Measurements from ENCODE around the gene WDR1. TPM values are rescaled to one million over a fixed set of nuclear protein-coding genes. Genes with fewer than 3 reads are reported as not detected.

WDR1 gene
- total and polyA plus RNA-seq, 4 experiments from 2014 or later = 295 to 348 (median 318) TPM

DNA sequence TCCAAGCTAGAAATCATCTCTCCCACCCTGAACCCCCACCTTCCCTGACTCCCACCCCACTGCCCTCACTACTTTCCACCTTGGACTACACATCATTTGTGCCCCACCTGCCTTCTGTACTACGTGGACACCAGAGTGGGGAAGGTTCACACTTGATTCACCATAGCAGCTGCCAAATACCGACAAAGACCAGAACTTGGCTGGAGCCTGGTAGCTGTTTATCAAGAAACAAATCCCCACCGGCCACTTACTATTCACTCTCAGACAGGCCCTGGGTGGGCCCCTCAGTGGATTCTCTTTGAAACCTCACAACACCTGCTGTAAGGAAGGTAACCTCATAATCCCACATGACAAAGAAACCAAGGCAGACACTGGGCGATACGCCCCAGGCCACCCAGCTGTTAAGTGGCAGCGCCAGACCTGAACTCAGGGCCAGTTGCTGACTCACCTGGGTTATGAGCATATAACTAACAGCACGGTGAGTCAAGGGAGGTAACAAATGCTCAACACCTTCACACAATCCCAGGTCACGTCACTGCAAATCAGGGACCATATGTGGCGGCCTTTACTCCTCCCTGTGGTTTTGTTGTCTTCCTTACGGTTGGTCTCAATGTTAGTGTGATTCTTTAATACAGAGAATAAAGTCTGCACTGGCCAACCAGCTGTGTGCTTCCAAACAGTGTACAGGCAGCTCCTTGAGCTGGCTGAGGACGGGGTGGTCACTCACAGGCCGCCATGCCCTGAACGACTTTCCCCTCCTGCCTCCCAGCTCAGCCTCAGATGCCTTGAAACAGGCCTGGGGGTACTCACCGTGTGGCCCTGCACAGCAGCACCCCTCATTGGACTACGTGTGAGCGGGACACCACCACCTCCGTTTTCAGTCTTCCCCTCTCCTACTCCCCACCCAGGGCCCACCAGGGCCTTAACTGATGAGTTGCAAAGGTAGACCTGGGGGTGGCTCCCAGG, 7.5 kb downstream of the WDR1 start:
- Mint-ChIP-seq H3K27me3 (no peaks in the 10 kb centered on the region), H3K4me1 (peaks cover 80 to 100% (median 94%) of the 10 kb centered on the region in 4 donors), H3K9me3 (no peaks in the 10 kb centered on the region), H3K4me3 (peak overlapping the region; percentile 61 to 82 (median 74)), H3K27ac (peak overlapping the region; percentile 92 to 99 (median 95)), H3K36me3 (peaks cover 53 to 94% of the 10 kb centered on the region in 2 donors)
- Histone ChIP-seq H3K4me3 (ENCODE audit: low read length in 2 of 2) (peak overlapping the region in 1 of 2 donors; percentile 9), H3K4me1 (ENCODE audit: insufficient read depth, low read length) (peaks cover 100% of the 10 kb centered on the region), H3K27me3 (ENCODE audit: insufficient read depth, low read length) (no peaks in the 10 kb centered on the region), H3K36me3 (ENCODE audit: insufficient read depth, low read length) (peaks cover 68% of the 10 kb centered on the region), H3K27ac (ENCODE audit: low read depth, low read length) (peak overlapping the region; percentile 74), H3K9me3 (ENCODE audit: control insufficient read depth in 1 of 2, low read length in 2 of 2) (no peaks in the 10 kb centered on the region)
- peak in 4 of 5 donors; percentile 45 to 85 (median 49) for DNase-seq
- intact Hi-C loops (cut with micrococcal nuclease) = no loop called here
- ChIA-PET CTCF (ENCODE audit: partially characterized antibody) (interaction anchor here (1.5 to 4.2 kb wide), 2 partner anchors 8 to 13 kb away, joined by 6 to 24 read pairs; no protein-coding TSS in a partner anchor), POLR2A (ENCODE audit: partially characterized antibody) (interaction anchor here (1.0 to 19.7 kb wide), 3 partner anchors 8 to 15 kb away, joined by 4 to 396 read pairs (median 49); partner anchors contain the start of gene WDR1)

DNA sequence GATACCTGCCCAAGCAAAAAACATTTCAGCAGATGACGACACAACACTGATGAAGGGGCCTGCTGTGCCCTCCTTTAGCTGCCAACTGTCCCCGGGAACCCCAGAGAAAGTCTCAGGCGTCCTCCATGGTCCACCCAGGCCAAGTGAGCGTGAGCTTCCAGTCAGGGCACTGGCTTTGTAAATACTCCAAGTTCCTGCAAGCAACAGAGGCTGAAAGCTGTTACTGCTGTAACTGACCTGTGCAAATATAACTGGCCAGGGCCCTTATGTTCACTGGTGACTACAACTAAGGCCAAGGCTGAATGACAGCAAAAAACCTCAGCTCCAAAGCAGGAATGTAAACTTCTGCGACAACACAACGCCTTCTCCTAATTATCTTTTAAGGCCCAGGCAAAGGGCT, 8.2 kb downstream of the WDR1 start:
- H3K27ac ChIP-seq (ENCODE audit: low read depth, low read length) = peak overlapping the region; percentile 74
- ChIA-PET POLR2A (ENCODE audit: partially characterized antibody) (interaction anchor here (1.0 to 19.7 kb wide), 3 partner anchors 9 to 15 kb away, joined by 4 to 396 read pairs (median 49); partner anchors contain the start of gene WDR1), CTCF (ENCODE audit: partially characterized antibody) (interaction anchor here (1.5 to 4.2 kb wide), 3 partner anchors 9 to 24 kb away, joined by 3 to 24 read pairs (median 6); no protein-coding TSS in a partner anchor)
- H3K9me3 ChIP-seq (ENCODE audit: control insufficient read depth in 1 of 2, low read length in 2 of 2) = no peaks in the 10 kb centered on the region
- no peak overlapping the region for H3K4me3 ChIP-seq (ENCODE audit: low read length in 2 of 2)
- no peaks in the 10 kb centered on the region for H3K9me3 Mint-ChIP-seq
- peak overlapping the region in 7 of 8 donors; percentile 61 to 82 (median 74) for H3K4me3 Mint-ChIP-seq
- peaks cover 98% of the 10 kb centered on the region for H3K4me1 ChIP-seq (ENCODE audit: insufficient read depth, low read length)
- peak overlapping the region; percentile 92 to 99 (median 94) for H3K27ac Mint-ChIP-seq
- no peaks in the 10 kb centered on the region for H3K27me3 ChIP-seq (ENCODE audit: insufficient read depth, low read length)
- no peaks in the 10 kb centered on the region for H3K27me3 Mint-ChIP-seq
- H3K36me3 ChIP-seq (ENCODE audit: insufficient read depth, low read length) = peaks cover 61% of the 10 kb centered on the region
- DNase-seq = no peak
- peaks cover 46 to 91% of the 10 kb centered on the region in 2 donors for H3K36me3 Mint-ChIP-seq
- intact Hi-C loops (cut with micrococcal nuclease) = no loop called here
- H3K4me1 Mint-ChIP-seq = peaks cover 77 to 100% (median 92%) of the 10 kb centered on the region in 4 donors

DNA sequence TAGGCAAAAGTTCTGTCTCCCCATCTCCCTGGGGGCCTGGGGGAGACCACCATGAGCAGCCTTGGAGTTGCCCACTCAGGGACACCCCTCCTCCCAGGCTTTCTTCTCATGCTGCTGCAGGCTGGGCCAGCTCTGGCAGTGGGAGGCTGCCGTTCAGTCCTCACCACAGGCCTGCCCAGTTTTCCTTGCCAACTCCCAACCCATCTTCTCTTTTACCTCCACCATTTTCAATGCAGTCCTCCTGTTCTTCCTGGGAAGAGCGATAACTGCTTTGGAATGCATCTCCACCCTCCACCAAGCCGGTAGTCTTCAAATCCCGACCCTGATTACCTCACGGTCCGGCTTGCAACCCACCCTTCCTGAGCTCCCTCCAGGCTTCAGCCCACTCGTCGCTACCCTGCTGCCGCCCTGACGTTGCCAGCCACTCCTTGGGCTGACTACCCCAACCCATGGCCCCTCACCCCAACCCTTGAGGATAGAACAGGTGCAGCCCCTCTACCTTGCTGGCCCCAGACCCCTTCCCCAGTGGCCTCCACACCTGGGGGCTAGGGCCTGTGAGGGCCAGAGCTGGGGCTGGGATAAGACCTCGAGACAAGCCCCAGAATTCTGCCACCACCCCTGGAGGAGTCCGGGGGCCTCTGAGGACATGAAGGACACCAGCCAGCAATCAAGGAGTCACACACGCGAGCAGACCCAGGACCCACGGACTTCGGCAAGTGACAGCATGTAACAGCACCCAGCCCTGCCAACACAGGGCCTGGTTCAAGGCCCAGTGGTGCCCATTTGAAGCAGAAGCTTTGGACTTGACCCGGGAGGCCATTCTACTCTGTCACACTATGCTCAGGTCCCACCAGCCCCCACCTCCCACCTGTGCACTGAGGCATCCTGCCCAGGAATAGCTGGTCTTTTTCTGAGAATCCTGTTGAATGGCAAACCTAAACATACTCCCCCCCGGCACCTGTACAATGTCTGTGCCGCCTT, 9.2 kb downstream of the WDR1 start:
- peaks cover 97% of the 10 kb centered on the region for H3K4me1 ChIP-seq (ENCODE audit: insufficient read depth, low read length)
- ChIA-PET POLR2A (ENCODE audit: partially characterized antibody) (interaction anchor here (4.6 to 19.7 kb wide), 2 partner anchors 10 kb away, joined by 49 to 396 read pairs; partner anchors contain the start of gene WDR1), CTCF (ENCODE audit: partially characterized antibody) (interaction anchor here (0.9 to 4.2 kb wide), 5 partner anchors 10 to 88 kb away, joined by 3 to 24 read pairs (median 4); no protein-coding TSS in a partner anchor)
- DNase-seq = no peak
- peak overlapping the region; percentile 74 for H3K27ac ChIP-seq (ENCODE audit: low read depth, low read length)
- H3K4me3 ChIP-seq (ENCODE audit: low read length in 2 of 2) = peak overlapping the region in 1 of 2 donors; percentile 21
- intact Hi-C loops (cut with micrococcal nuclease) = no loop called here
- Mint-ChIP-seq H3K4me3 (peak overlapping the region; percentile 40 to 77 (median 70)), H3K27me3 (no peaks in the 10 kb centered on the region), H3K4me1 (peaks cover 79 to 100% (median 92%) of the 10 kb centered on the region in 4 donors), H3K9me3 (peaks cover 0 to 2% (median 0%) of the 10 kb centered on the region in 8 donors), H3K27ac (peak overlapping the region; percentile 88 to 99 (median 92)), H3K36me3 (peaks cover 43 to 92% of the 10 kb centered on the region in 2 donors)
- H3K9me3 ChIP-seq (ENCODE audit: control insufficient read depth in 1 of 2, low read length in 2 of 2) = no peaks in the 10 kb centered on the region
- peaks cover 61% of the 10 kb centered on the region for H3K36me3 ChIP-seq (ENCODE audit: insufficient read depth, low read length)
- H3K27me3 ChIP-seq (ENCODE audit: insufficient read depth, low read length) = no peaks in the 10 kb centered on the region

DNA sequence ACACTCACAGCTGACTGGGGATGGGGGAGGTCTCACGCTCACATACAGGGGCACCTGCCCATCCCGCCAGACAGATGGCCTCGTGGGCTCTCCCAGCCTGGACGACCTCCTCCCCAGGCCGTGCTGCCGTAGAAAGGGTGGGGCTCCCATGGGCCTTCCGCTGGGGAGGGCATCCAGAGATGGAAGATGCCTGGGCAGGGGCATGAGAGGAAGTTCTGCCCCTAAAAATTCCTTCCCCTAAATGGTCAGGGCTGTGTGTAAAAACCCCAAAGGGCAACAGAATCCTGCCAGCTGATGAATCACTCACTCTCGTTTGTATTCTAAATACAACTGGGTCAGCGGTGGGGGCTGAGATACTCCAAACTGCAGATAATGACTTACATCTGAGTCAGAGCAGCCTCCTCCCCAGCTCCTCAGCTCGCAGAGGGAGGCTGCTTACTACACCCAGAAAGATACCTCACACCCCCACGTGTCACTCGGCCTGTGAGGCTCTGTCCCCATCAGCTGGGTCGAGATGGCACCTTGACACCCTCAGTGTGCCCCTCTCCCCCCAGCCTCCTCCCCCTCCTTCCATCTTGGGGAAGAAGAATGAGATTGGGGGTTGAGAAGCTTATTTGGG, 10.1 kb downstream of the WDR1 start:
- CTCF ChIA-PET (ENCODE audit: partially characterized antibody) = interaction anchor here (0.9 to 4.2 kb wide), 5 partner anchors 10 to 87 kb away, joined by 3 to 24 read pairs (median 4); no protein-coding TSS in a partner anchor
- intact Hi-C loops (cut with micrococcal nuclease) = loop anchor here (1.0 kb wide), 2 partner anchors 10 kb away; partner anchors contain the start of gene WDR1
- H3K4me3 Mint-ChIP-seq = peak overlapping the region; percentile 40 to 77 (median 71)

DNA sequence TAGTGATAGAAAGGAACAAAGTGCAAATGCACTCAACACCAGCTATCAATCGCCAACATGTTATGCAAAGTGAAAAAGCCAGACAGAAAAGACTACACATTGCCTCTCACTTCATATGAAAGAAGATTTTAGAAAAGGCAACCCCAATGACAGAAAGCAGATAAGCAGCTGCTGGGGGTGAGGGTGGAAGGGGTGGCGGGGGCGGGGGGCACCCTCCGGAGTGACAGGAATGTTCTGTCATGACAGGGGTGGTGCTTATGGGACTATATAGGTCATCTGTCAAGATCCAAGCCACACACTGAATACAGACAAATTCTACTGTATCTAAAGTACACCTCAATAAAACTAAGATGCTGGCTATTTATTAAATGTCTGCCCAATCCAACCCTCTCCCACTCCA, 10.7 kb downstream of the WDR1 start:
- peaks cover 0 to 2% (median 0%) of the 10 kb centered on the region in 8 donors for H3K9me3 Mint-ChIP-seq
- H3K27me3 Mint-ChIP-seq = no peaks in the 10 kb centered on the region
- peaks cover 56% of the 10 kb centered on the region for H3K36me3 ChIP-seq (ENCODE audit: insufficient read depth, low read length)
- peaks cover 97% of the 10 kb centered on the region for H3K4me1 ChIP-seq (ENCODE audit: insufficient read depth, low read length)
- peak overlapping the region; percentile 88 to 99 (median 92) for H3K27ac Mint-ChIP-seq
- CTCF ChIA-PET (ENCODE audit: partially characterized antibody) = interaction anchor here (1.3 to 4.2 kb wide), 3 partner anchors 9 to 87 kb away, joined by 4 to 24 read pairs (median 4); no protein-coding TSS in a partner anchor
- no peaks in the 10 kb centered on the region for H3K27me3 ChIP-seq (ENCODE audit: insufficient read depth, low read length)
- intact Hi-C loops (cut with micrococcal nuclease) = loop anchor here (1.0 kb wide), 2 partner anchors 10 kb away; partner anchors contain the start of gene WDR1
- POLR2A ChIA-PET (ENCODE audit: partially characterized antibody) = interaction anchor here (4.6 to 19.7 kb wide), 2 partner anchors 8 to 11 kb away, joined by 49 to 396 read pairs; partner anchors contain the start of gene WDR1
- no peaks in the 10 kb centered on the region for H3K9me3 ChIP-seq (ENCODE audit: control insufficient read depth in 1 of 2, low read length in 2 of 2)
- DNase-seq = no peak
- peak overlapping the region in 1 of 2 donors; percentile 21 for H3K4me3 ChIP-seq (ENCODE audit: low read length in 2 of 2)
- H3K4me3 Mint-ChIP-seq = peak overlapping the region in 7 of 8 donors; percentile 40 to 85 (median 76)
- peaks cover 38 to 92% of the 10 kb centered on the region in 2 donors for H3K36me3 Mint-ChIP-seq
- H3K4me1 Mint-ChIP-seq = peaks cover 83 to 100% (median 93%) of the 10 kb centered on the region in 4 donors
- H3K27ac ChIP-seq (ENCODE audit: low read depth, low read length) = peak overlapping the region; percentile 74

More for the DNA sequence above, 10.1 kb downstream of the WDR1 start:
- Histone ChIP-seq H3K27ac (ENCODE audit: low read depth, low read length) (peak overlapping the region; percentile 74), H3K36me3 (ENCODE audit: insufficient read depth, low read length) (peaks cover 60% of the 10 kb centered on the region), H3K27me3 (ENCODE audit: insufficient read depth, low read length) (no peaks in the 10 kb centered on the region), H3K9me3 (ENCODE audit: control insufficient read depth in 1 of 2, low read length in 2 of 2) (no peaks in the 10 kb centered on the region), H3K4me1 (ENCODE audit: insufficient read depth, low read length) (peaks cover 97% of the 10 kb centered on the region), H3K4me3 (ENCODE audit: low read length in 2 of 2) (peak overlapping the region in 1 of 2 donors; percentile 21)
- Mint-ChIP-seq H3K27ac (peak overlapping the region; percentile 88 to 99 (median 91)), H3K4me1 (peaks cover 83 to 100% (median 92%) of the 10 kb centered on the region in 4 donors), H3K36me3 (peaks cover 43 to 92% of the 10 kb centered on the region in 2 donors), H3K9me3 (peaks cover 0 to 2% (median 0%) of the 10 kb centered on the region in 8 donors), H3K27me3 (no peaks in the 10 kb centered on the region)
- peak in 4 of 5 donors; percentile 49 to 93 (median 58) for DNase-seq
- POLR2A ChIA-PET (ENCODE audit: partially characterized antibody) = interaction anchor here (4.6 to 19.7 kb wide), 2 partner anchors 9 to 11 kb away, joined by 49 to 396 read pairs; partner anchors contain the start of gene WDR1

Data from CD4-positive, alpha-beta memory T cell (primary cell).